ENCODE data around the gene GATA6.

DNA sequence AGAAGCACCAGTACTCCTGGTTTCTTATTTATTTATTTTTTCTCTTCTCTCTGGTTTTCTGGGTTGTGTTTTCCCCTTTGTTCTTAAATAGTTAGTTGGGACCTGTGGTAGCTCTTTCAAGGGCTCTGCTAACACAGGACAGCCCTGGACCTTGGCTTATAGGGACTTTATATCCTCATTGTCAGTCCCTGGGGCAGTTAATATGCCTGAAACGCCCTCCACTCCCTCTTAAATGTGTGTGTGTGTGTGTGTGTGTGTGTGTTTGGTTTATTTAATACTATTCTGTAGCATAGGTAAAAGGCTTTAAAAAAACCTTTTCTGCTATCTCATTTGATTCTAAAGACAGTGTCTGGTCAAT is 54.6 kb downstream of the GATA6 start:
- TF ChIP-seq POLR2AphosphoS5 (IDR thresholded peaks at IDR 0.05; ENCODE audit: low read depth, low read length): no peak
- TF ChIP-seq, protein P1, sequence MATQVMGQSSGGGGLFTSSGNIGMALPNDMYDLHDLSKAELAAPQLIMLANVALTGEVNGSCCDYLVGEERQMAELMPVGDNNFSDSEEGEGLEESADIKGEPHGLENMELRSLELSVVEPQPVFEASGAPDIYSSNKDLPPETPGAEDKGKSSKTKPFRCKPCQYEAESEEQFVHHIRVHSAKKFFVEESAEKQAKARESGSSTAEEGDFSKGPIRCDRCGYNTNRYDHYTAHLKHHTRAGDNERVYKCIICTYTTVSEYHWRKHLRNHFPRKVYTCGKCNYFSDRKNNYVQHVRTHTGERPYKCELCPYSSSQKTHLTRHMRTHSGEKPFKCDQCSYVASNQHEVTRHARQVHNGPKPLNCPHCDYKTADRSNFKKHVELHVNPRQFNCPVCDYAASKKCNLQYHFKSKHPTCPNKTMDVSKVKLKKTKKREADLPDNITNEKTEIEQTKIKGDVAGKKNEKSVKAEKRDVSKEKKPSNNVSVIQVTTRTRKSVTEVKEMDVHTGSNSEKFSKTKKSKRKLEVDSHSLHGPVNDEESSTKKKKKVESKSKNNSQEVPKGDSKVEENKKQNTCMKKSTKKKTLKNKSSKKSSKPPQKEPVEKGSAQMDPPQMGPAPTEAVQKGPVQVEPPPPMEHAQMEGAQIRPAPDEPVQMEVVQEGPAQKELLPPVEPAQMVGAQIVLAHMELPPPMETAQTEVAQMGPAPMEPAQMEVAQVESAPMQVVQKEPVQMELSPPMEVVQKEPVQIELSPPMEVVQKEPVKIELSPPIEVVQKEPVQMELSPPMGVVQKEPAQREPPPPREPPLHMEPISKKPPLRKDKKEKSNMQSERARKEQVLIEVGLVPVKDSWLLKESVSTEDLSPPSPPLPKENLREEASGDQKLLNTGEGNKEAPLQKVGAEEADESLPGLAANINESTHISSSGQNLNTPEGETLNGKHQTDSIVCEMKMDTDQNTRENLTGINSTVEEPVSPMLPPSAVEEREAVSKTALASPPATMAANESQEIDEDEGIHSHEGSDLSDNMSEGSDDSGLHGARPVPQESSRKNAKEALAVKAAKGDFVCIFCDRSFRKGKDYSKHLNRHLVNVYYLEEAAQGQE (IDR thresholded peaks at IDR 0.05; ENCODE audit: insufficient read depth in 1 of 2, low read depth in 2 of 2, low read length in 2 of 2): no peak
- no peak for TF ChIP-seq SIN3A (IDR thresholded peaks at IDR 0.05; ENCODE audit: borderline replicate concordance, insufficient read depth, low read length)
